ENCODE measurements around the gene TUFM. TPM values are rescaled to one million over a fixed set of nuclear protein-coding genes. Genes with fewer than 3 reads are reported as not detected.

TUFM gene
- polyA plus RNA-seq, 3 donors = 146 to 157 (median 148) TPM

- H3K27ac ChIP-seq (ENCODE audit: low read depth in 1 of 2, low read length in 2 of 2) = no peak overlapping the region
- Mint-ChIP-seq H3K9me3 (peaks cover 0 to 3% (median 0%) of the 10 kb centered on the region in 7 donors), H3K4me3 (peak overlapping the region in 1 of 2 donors; percentile 86), H3K36me3 (no peaks in the 10 kb centered on the region), H3K27me3 (ENCODE audit: low read depth in 3 of 3) (peaks cover 20 to 26% (median 21%) of the 10 kb centered on the region in 3 donors), H3K4me1 (peaks cover 22% of the 10 kb centered on the region), H3K27ac (no peak overlapping the region)
- H3K4me2 ChIP-seq (replicated peaks; ENCODE audit: extremely low read depth, low read length, poor library complexity, severe bottlenecking) = no peak overlapping the region
- no peaks in the 10 kb centered on the region for H3K36me3 ChIP-seq (replicated peaks in 1 of 2; ENCODE audit: control insufficient read depth in 1 of 2, insufficient read depth in 2 of 2, low read length in 2 of 2)
- WGBS (ENCODE audit: insufficient coverage) = no CpG with 5 or more reads among the region's 4 CpGs
- TF ChIP-seq, protein P1, sequence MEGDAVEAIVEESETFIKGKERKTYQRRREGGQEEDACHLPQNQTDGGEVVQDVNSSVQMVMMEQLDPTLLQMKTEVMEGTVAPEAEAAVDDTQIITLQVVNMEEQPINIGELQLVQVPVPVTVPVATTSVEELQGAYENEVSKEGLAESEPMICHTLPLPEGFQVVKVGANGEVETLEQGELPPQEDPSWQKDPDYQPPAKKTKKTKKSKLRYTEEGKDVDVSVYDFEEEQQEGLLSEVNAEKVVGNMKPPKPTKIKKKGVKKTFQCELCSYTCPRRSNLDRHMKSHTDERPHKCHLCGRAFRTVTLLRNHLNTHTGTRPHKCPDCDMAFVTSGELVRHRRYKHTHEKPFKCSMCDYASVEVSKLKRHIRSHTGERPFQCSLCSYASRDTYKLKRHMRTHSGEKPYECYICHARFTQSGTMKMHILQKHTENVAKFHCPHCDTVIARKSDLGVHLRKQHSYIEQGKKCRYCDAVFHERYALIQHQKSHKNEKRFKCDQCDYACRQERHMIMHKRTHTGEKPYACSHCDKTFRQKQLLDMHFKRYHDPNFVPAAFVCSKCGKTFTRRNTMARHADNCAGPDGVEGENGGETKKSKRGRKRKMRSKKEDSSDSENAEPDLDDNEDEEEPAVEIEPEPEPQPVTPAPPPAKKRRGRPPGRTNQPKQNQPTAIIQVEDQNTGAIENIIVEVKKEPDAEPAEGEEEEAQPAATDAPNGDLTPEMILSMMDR (IDR thresholded peaks at IDR 0.05) = no peak
- H3K27me3 ChIP-seq (ENCODE audit: control insufficient read depth in 2 of 2, insufficient read depth in 2 of 2, low read length in 2 of 2) = peaks cover 0 to 11% of the 10 kb centered on the region in 2 donors
- peak overlapping the region; percentile 99 for H2AFZ ChIP-seq (ENCODE audit: insufficient read depth, low read depth, low read length, poor library complexity, severe bottlenecking)
- peaks cover 14 to 19% of the 10 kb centered on the region in 2 donors for H3K4me1 ChIP-seq (ENCODE audit: control insufficient read depth in 1 of 2, insufficient read depth in 2 of 2, low read length in 2 of 2)
- H3K79me2 ChIP-seq (ENCODE audit: insufficient read depth, low read length) = no peaks in the 10 kb centered on the region
- H4K20me1 ChIP-seq (ENCODE audit: insufficient read depth, low read length) = no peaks in the 10 kb centered on the region
- no peak overlapping the region for H3K9ac ChIP-seq (ENCODE audit: insufficient read depth, low read length, poor library complexity, severe bottlenecking)
- no peak overlapping the region for H3K4me3 ChIP-seq (replicated peaks in 1 of 3; ENCODE audit: low read depth in 2 of 3, low read length in 3 of 3)
- no peaks in the 10 kb centered on the region for H3K9me3 ChIP-seq (replicated peaks in 1 of 2; ENCODE audit: control insufficient read depth in 1 of 2, insufficient read depth in 1 of 2, low read length in 2 of 2)
- intact Hi-C loops (cut with micrococcal nuclease) = loop anchor here (2.0 to 5.0 kb wide), 3 partner anchors 14 to 64 kb away; no protein-coding TSS in a partner anchor
- DNase-seq = no peak
Measured at GRCh38 chr16:28880955-28881354, 34.8 kb upstream of the TUFM start.

DNA sequence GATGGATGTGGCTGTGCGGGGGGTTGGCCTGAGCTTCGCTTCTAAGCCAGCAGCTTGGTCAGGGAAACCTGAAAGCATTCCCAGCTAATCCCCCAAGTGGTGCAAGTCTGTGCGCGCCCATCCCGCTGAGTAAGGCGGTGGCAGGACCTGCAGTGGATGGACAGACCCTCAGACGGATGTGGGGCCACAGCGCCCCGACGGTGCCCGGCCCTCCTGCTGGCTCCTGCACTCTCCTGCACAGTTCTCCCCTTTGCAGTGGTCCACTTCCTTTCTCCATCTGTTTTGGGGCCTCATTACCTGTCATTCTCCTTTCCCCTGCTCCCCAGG, 34.4 kb upstream of the TUFM start:
- H3K4me2 ChIP-seq (replicated peaks; ENCODE audit: extremely low read depth, low read length, poor library complexity, severe bottlenecking) = peak overlapping the region; percentile 93
- peak overlapping the region; percentile 41 to 86 for H3K4me3 Mint-ChIP-seq
- WGBS (ENCODE audit: insufficient coverage) = 29% methylated on average over 11 of the region's 11 CpGs
- no peaks in the 10 kb centered on the region for H3K36me3 Mint-ChIP-seq
- DNase-seq = no peak
- peak overlapping the region in 1 of 3 experiments; percentile 86 for H3K4me3 ChIP-seq (replicated peaks in 1 of 3; ENCODE audit: low read depth in 2 of 3, low read length in 3 of 3)
- H3K9ac ChIP-seq (ENCODE audit: insufficient read depth, low read length, poor library complexity, severe bottlenecking) = peak overlapping the region; percentile 52
- no peaks in the 10 kb centered on the region for H4K20me1 ChIP-seq (ENCODE audit: insufficient read depth, low read length)
- peaks cover 14 to 19% of the 10 kb centered on the region in 2 donors for H3K4me1 ChIP-seq (ENCODE audit: control insufficient read depth in 1 of 2, insufficient read depth in 2 of 2, low read length in 2 of 2)
- peaks cover 0 to 3% (median 0%) of the 10 kb centered on the region in 7 donors for H3K9me3 Mint-ChIP-seq
- H3K27ac Mint-ChIP-seq = no peak overlapping the region
- H3K27ac ChIP-seq (ENCODE audit: low read depth in 1 of 2, low read length in 2 of 2) = no peak overlapping the region
- no peaks in the 10 kb centered on the region for H3K79me2 ChIP-seq (ENCODE audit: insufficient read depth, low read length)
- peaks cover 20 to 27% (median 21%) of the 10 kb centered on the region in 3 donors for H3K27me3 Mint-ChIP-seq (ENCODE audit: low read depth in 3 of 3)
- peak overlapping the region; percentile 99 for H2AFZ ChIP-seq (ENCODE audit: insufficient read depth, low read depth, low read length, poor library complexity, severe bottlenecking)
- peaks cover 22% of the 10 kb centered on the region for H3K4me1 Mint-ChIP-seq
- intact Hi-C loops (cut with micrococcal nuclease) = loop anchor here (2.0 to 5.0 kb wide), 3 partner anchors 14 to 64 kb away; no protein-coding TSS in a partner anchor
- TF ChIP-seq, protein P1 (IDR thresholded peaks at IDR 0.05) = no peak
- H3K27me3 ChIP-seq (ENCODE audit: control insufficient read depth in 2 of 2, insufficient read depth in 2 of 2, low read length in 2 of 2) = peaks cover 0 to 11% of the 10 kb centered on the region in 2 donors
- no peaks in the 10 kb centered on the region for H3K36me3 ChIP-seq (replicated peaks in 1 of 2; ENCODE audit: control insufficient read depth in 1 of 2, insufficient read depth in 2 of 2, low read length in 2 of 2)
- H3K9me3 ChIP-seq (replicated peaks in 1 of 2; ENCODE audit: control insufficient read depth in 1 of 2, insufficient read depth in 1 of 2, low read length in 2 of 2) = no peaks in the 10 kb centered on the region

Data from CD14-positive monocyte (primary cell).